HG03558 (cell line): ENCODE results near the gene AGRN.

Source experiments
- ATAC-seq: cut with Tn5 transposase; IDR thresholded peaks from one replicate; pipeline ENCODE4 v1.9.1; 2021; ENCODE audit warnings: moderate number of reproducible peaks; ENCODE audit not compliant: unreplicated experiment; ENCODE audit errors: extremely low read depth

AGRN gene

GRCh38 chr1:1033731-1034438 is 14.0 kb downstream of the AGRN start:
- ATAC-seq: no peak

GRCh38 chr1:1034439-1034781 is 14.5 kb downstream of the AGRN start:
- no peak for ATAC-seq

DNA sequence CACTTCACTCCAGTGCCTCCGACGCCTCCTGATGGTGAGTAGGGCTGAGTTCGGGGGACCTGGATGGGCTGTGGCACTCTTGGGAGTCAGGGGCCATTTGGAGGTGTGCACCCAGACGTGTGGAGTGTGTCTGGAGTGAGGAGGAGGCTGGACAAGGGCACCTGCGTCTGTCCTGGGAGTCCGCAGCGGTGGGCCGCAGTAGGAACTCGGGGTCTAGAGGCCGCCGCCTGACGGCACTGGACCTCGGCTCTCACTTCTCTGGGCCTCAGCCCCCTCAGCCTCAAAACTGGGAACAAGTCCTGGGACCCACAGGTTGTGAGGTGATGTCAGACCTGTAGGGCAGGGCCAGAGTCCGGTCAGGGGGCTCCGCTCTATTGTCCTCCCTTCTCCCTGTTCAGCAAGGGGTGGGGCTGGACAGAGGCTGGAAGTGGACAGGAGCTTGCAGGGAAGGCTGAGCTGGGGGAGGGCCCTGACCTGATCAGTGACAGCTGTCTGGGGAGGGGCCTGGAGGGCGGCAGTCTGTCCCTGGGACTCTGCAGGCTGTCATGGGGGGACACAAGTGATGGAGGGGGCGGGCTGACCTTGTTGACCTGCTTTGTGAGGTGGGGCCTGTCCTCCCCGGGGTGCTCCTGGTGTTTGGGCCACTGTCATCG is 15.5 kb downstream of the AGRN start:
- no peak for ATAC-seq

- ATAC-seq: no peak
Observed at GRCh38 chr1:1037366-1038327, 17.7 kb downstream of the AGRN start.

DNA sequence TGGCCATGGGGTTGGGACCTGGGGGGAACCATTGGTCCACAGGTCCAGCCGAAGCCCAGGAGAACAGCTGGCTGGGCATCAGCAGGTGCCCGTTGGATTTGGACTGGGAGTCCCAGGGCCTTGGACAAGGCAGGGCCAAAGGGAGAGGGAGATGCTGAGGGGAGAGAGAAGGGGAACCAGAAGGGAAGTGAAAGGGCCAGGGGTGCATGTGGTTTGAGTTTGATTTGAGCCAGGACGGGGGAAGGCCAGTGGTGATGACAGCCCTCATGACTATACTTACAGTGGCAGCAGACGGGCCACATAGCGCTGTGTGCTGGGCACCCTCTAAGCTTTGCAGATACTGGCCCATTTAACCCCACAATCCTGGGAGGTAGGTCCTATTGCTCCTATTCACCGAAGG is 18.8 kb downstream of the AGRN start:
- ATAC-seq: no peak

- no peak for ATAC-seq
Observed at GRCh38 chr1:1039145-1039910, 19.4 kb downstream of the AGRN start.

GRCh38 chr1:1040004-1040991 is 20.4 kb downstream of the AGRN start:
- ATAC-seq: no peak

DNA sequence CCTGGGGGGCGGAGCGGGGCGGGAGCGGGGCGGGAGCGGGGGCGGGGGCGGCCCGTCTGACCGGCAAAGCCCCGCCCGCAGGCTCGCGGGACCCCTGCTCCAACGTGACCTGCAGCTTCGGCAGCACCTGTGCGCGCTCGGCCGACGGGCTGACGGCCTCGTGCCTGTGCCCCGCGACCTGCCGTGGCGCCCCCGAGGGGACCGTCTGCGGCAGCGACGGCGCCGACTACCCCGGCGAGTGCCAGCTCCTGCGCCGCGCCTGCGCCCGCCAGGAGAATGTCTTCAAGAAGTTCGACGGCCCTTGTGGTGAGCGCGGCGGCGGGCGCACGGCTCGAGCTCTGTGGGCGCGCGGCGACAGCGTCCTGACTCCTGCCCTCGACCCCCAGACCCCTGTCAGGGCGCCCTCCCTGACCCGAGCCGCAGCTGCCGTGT is 21.2 kb downstream of the AGRN start:
- no peak for ATAC-seq

DNA sequence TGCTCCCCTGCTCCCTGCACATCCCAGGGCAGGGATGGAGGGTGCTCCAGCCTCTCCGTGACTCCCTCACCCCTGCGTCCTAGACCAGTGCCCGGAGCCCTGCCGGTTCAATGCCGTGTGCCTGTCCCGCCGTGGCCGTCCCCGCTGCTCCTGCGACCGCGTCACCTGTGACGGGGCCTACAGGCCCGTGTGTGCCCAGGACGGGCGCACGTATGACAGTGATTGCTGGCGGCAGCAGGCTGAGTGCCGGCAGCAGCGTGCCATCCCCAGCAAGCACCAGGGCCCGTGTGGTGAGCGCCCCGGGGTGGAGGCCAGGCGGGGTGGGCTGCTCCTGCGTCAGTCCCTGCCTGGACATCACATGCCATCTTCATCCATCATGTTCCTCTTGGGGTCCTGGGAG is 22.0 kb downstream of the AGRN start:
- no peak for ATAC-seq

- no peak for ATAC-seq
Observed at GRCh38 chr1:1042835-1043234, 22.9 kb downstream of the AGRN start.

DNA sequence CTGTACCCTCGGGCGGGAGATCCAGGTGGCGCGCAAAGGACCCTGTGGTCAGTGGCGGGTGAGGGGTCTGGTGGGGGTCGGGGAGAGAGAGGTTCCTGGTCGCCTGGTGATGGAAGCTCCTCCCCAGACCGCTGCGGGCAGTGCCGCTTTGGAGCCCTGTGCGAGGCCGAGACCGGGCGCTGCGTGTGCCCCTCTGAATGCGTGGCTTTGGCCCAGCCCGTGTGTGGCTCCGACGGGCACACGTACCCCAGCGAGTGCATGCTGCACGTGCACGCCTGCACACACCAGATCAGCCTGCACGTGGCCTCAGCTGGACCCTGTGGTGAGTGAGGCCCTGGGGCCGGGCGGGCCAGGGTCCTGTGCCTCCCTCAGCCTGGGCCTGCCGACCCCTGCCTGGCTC is 23.5 kb downstream of the AGRN start:
- no peak for ATAC-seq

DNA sequence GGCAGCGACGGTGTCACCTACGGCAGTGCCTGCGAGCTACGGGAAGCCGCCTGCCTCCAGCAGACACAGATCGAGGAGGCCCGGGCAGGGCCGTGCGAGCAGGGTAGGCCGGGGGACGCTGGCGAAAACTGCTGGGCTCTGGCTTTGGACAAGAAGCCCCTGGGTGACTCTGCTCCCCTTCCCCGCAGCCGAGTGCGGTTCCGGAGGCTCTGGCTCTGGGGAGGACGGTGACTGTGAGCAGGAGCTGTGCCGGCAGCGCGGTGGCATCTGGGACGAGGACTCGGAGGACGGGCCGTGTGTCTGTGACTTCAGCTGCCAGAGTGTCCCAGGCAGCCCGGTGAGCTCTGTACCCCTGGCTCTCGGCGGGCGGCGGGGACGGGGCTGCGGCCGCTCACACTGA is 24.0 kb downstream of the AGRN start:
- ATAC-seq: no peak

DNA sequence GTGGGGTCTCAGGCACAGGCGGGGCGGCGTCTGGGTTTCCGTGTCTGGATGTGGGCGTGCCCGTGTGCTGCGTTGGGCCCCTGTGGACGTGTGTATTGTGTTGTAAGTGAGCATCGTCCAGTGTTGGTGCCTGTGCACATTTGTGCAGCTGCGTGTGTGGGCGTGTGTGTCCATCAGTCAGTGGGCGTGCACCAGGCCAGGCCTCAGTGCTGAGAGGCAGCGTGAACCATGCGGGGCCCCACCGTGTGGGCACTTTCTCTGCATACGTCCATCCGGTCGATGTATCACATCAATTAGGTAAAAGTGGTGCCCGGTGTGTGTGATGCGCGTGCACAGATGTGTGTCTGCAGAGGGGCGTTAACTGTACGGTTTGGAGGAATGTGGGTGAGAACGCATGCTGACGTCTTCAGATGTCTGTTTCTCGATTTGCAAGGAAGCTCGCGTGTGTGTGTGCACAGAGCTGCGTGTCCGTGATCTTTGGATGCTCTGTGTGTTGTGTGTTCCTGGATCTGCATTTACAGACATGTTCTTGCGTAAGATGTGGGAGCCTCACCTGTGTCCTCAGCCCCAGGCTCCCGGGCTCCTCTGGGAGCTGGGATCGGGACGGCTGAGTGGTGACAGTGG is 24.6 kb downstream of the AGRN start:
- no peak for ATAC-seq

- ATAC-seq: no peak
Observed at GRCh38 chr1:1045129-1045528, 25.2 kb downstream of the AGRN start.

DNA sequence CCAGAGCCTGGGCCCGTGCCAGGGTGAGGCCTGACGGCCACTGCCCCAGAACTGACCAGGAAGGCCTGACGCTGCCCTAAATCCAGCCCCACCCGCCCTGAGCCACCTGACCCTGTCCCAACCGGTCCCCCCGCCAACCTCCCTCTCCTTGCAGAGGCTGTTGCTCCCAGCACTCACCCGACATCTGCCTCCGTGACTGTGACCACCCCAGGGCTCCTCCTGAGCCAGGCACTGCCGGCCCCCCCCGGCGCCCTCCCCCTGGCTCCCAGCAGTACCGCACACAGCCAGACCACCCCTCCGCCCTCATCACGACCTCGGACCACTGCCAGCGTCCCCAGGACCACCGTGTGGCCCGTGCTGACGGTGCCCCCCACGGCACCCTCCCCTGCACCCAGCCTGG is 26.3 kb downstream of the AGRN start:
- ATAC-seq: no peak

- no peak for ATAC-seq
Observed at GRCh38 chr1:1046767-1047166, 26.8 kb downstream of the AGRN start.

DNA sequence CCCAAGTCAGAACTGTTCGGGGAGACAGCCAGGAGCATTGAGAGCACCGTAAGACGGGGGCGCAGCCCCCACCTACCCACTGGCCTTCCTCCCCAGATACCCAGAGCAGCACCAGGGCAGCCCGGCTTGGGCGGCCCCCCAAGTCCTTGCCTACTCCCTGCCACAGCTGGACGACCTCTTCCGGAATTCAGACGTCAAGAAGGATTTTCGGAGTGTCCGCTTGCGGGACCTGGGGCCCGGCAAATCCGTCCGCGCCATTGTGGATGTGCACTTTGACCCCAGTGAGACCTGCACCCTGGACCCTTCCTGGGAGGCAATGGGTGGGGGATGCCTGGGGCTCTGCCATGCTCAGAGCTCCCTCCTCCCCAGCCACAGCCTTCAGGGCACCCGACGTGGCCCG is 27.5 kb downstream of the AGRN start:
- no peak for ATAC-seq

DNA sequence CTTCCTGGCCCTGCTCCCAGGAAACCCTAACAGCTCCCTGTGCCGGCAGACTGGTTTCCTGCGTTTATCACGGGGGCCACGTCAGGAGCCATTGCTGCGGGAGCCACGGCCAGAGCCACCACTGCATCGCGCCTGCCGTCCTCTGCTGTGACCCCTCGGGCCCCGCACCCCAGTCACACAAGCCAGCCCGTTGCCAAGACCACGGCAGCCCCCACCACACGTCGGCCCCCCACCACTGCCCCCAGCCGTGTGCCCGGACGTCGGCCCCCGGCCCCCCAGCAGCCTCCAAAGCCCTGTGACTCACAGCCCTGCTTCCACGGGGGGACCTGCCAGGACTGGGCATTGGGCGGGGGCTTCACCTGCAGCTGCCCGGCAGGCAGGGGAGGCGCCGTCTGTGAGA is 28.0 kb downstream of the AGRN start:
- ATAC-seq: no peak

GRCh38 chr1:1048765-1049164 is 28.8 kb downstream of the AGRN start:
- ATAC-seq: no peak
